HFF-Myc (cell line): ENCODE results near the gene ESPNL.

Experiments used
- DNase-seq: peaks from one replicate; pipeline ENCODE4 v3.0.0-alpha.2; 2011; ENCODE audit warnings: low read depth; ENCODE audit errors: extremely low read depth
- H3K4me3 ChIP-seq: replicated peaks from 2 replicates; pipeline ENCODE4 v1.5.1; 2011; ENCODE audit warnings: low read depth, mild to moderate bottlenecking, control low read depth, low read length
- CTCF ChIP-seq: IDR thresholded peaks from 2 replicates; pipeline ENCODE4 v1.5.1; 2012; ENCODE audit warnings: mild to moderate bottlenecking, low read depth, low read length, control low read depth; ENCODE audit errors: missing control alignments

ESPNL gene

GRCh38 chr2:238104691-238105371 lies 4.7 kb downstream of the ESPNL start:
- no peak for TF ChIP-seq CTCF
- DNase-seq = no peak
- no peak overlapping the region for H3K4me3 ChIP-seq

DNA sequence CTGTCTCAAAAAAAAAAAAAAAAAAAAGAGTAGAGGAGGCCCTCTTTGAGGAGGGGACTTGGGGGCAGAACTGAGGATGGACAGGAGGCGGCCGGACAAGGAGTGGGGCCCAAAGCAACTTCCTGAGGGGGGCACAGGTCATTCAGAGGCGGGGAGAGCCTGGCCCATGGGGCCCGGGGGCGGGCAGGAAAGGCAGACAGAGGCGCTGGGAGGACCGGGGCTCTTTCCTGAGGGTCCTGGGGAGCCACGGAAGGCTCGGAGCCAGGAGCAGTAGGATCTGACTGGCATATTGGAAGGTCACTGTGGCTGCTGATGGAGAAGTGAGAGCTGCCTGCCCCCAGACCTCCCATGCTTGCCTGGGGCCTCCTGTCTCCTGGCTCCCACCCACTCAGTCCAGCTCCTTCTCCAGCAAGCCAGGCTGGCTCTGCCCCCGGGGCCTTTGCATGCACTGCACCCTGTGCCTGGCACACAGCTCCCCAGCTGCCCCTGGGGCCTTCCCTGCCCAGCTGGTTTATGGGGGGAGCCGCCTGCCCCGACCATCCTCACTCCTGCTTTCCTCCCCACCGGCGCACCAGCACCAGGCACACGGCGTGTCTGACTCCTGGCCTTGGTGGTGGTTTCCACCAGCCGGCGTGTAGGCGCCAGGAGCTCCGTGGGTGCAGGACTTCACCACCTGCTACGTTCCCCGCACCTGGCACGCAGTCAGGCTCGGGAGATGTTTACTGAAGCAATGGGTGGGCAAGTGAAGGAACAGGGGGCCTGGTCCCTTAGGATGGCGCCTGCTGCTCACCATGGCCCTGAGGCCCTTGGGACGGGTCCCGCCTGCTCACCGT lies 5.6 kb downstream of the ESPNL start:
- DNase-seq = no peak
- TF ChIP-seq CTCF = no peak
- H3K4me3 ChIP-seq = no peak overlapping the region

DNA sequence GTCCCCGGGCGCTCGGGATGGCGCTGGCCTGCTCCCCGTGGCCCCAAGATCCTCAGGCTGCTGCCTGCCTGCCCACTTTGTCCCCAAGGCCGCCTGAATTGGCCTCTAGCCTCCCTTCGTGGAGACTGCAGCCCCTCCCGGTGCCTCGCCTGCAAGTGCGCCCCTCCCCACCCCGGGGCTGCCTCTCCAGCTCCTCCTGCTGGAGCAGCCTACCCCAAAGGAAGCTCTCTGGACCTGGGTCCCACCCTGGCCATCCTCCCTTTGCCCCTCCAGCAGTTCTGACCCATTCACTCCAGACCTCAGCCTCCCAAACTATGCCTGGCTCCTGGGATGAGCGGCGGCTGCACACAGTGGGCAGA lies 6.2 kb downstream of the ESPNL start:
- H3K4me3 ChIP-seq = no peak overlapping the region
- no peak for DNase-seq
- peak; percentile 17 for TF ChIP-seq CTCF

GRCh38 chr2:238106698-238107524 lies 6.8 kb downstream of the ESPNL start:
- DNase-seq = no peak
- no peak for TF ChIP-seq CTCF
- no peak overlapping the region for H3K4me3 ChIP-seq

GRCh38 chr2:238107525-238108422 lies 7.6 kb downstream of the ESPNL start:
- no peak for TF ChIP-seq CTCF
- no peak for DNase-seq
- H3K4me3 ChIP-seq = no peak overlapping the region
